WI38 (cell line): ENCODE measurements around the gene MRFAP1L1.

ENCODE experiments used
- H3K4me3 ChIP-seq: 2 replicates; pipeline ENCODE4 v1.5.1; 2011; ENCODE audit warnings: low read depth, mild to moderate bottlenecking, control low read depth, low read length
- TF ChIP-seq, protein P1 (sequence below): IDR thresholded peaks from 2 replicates; pipeline ENCODE4 v1.5.1; 2012; ENCODE audit warnings: low read depth, mild to moderate bottlenecking, control low read depth, low read length

The MRFAP1L1 gene

DNA sequence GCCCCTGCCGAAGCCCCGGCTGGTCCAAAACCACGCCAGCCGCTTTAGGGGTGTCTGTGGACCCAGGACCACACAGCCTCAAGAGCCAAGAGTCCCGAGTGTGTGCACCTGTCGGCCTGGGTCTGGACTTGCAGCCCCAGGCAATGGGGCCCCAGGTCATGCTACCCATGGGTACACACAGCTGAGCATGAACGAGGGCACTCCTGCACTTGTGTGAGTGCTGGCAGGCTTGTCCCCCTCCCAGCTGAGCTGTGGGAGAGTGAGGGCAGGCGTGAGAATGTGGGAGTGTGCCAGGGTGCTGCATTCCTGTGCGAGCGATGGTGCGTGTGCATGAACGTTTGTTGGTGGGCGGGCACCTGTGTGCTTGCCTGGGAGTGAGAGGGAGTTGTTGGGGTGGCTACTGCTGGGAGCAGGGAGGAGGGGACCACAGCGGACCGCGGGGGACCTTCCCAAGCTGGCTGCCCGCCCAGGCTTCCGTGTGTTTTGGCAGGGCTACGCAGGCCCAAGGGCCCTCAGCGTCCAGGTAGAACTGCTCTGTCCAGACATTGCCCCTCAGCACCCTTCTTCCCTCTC lies 37.1 kb upstream of the MRFAP1L1 start:
- H3K4me3 ChIP-seq = no peak overlapping the region
- TF ChIP-seq, protein P1, sequence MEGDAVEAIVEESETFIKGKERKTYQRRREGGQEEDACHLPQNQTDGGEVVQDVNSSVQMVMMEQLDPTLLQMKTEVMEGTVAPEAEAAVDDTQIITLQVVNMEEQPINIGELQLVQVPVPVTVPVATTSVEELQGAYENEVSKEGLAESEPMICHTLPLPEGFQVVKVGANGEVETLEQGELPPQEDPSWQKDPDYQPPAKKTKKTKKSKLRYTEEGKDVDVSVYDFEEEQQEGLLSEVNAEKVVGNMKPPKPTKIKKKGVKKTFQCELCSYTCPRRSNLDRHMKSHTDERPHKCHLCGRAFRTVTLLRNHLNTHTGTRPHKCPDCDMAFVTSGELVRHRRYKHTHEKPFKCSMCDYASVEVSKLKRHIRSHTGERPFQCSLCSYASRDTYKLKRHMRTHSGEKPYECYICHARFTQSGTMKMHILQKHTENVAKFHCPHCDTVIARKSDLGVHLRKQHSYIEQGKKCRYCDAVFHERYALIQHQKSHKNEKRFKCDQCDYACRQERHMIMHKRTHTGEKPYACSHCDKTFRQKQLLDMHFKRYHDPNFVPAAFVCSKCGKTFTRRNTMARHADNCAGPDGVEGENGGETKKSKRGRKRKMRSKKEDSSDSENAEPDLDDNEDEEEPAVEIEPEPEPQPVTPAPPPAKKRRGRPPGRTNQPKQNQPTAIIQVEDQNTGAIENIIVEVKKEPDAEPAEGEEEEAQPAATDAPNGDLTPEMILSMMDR = no peak

DNA sequence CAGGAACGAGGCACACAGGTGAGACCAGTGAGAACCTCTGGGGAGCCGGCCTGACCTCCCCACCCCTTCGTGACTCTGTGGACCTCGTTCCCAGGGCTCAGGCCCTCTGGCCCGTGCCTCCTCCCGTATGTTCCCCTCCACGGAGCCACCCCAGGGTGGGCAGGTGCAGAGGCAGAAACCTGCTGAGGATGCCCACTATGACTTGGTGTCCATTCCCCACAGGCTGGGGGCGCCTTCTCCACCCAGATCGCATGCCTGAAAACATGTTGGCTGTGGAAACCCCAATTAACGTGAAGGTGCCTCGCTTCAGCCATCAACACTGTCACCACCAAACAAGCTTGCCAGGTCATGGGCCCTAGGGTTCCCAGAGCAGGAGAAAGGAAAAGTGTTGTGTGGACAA lies 33.3 kb upstream of the MRFAP1L1 start:
- TF ChIP-seq, protein P1 = no peak
- no peak overlapping the region for H3K4me3 ChIP-seq

DNA sequence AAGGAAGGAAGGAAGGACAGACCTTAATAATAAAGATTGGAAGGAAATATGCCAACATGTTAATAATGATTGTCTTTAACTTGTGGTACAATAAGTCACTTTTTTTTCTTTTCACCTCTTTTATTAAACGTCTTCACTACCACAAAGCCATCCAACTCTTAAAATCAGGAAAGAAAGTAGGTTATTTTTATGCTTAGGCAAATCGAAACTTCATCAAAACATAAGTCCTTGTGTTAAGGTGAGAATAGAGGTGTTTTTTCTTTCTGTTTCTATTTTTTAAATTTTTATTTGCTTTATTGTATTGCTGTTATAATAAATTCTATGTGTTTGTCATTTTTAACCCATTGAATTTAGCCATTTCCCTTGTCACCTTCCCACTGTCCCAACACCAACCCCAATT lies 32.8 kb upstream of the MRFAP1L1 start:
- no peak overlapping the region for H3K4me3 ChIP-seq
- TF ChIP-seq, protein P1 = no peak

DNA sequence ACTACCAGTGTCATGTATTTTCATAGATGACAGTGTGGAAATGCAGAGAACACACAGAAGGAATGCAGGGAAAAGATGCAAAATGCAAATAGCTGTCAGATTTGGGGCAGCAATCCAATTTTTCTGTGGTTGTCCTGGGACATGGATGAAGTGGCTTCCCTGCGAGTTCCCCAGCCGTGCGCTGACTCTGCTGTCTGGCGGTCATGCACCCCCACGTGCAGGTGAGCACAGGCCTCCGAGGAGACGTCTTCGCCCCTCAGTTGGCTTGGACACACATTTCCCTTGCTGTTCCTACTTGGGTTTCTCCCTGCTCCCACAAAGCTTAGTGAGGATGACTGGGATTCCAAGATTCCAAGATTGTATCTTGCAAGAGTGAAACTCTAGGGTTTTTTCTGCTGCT lies 30.7 kb upstream of the MRFAP1L1 start:
- no peak overlapping the region for H3K4me3 ChIP-seq
- TF ChIP-seq, protein P1 = no peak

DNA sequence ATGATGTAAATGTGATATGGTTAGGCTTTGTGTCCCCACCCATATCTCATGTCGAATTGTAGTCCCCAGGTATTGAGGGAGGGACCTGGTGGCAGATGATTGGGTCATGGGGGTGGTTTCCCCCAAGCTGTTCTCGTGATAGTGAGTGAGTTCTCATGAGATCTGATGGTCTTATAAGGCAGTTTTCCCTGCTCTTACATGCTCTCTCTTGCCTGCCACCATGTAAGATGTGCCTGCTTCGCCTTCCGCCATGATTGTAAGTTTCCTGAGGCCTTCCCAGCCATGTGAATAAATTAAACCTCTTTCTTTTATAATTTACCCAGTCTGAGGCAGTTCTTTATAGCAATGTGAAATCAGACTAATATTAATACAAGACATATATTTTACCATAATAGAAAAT lies 30.3 kb upstream of the MRFAP1L1 start:
- TF ChIP-seq, protein P1 = no peak
- H3K4me3 ChIP-seq = no peak overlapping the region

DNA sequence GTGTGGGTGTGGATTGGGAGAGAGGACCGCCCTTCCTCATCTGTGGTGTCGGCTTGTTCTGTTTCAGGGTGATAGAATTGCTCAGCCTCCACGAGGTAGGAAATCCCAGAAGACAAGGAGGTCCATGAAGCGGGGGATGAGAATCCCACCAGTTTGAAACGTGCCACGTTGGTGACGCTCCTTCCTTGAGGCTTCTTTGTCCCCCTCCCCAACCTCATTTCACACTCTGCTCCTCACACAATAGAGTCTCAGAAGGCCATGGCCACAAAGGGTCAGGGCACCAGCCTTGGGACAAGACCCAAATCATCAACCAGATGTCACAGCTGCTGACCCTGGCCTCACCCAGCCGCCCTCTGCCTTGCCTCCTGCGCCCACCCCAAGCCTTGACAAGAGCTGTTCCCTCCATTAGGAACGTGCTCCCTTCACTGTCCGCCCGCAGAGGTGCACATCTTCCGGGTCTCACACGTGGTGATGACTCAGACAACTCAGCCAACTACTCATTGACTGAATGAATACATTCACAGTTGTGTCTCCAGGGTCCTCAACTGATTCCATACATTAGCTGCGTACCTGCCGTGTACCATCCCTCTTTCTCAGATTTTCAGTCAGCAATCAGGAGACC lies 24.6 kb upstream of the MRFAP1L1 start:
- no peak overlapping the region for H3K4me3 ChIP-seq
- TF ChIP-seq, protein P1 = no peak

DNA sequence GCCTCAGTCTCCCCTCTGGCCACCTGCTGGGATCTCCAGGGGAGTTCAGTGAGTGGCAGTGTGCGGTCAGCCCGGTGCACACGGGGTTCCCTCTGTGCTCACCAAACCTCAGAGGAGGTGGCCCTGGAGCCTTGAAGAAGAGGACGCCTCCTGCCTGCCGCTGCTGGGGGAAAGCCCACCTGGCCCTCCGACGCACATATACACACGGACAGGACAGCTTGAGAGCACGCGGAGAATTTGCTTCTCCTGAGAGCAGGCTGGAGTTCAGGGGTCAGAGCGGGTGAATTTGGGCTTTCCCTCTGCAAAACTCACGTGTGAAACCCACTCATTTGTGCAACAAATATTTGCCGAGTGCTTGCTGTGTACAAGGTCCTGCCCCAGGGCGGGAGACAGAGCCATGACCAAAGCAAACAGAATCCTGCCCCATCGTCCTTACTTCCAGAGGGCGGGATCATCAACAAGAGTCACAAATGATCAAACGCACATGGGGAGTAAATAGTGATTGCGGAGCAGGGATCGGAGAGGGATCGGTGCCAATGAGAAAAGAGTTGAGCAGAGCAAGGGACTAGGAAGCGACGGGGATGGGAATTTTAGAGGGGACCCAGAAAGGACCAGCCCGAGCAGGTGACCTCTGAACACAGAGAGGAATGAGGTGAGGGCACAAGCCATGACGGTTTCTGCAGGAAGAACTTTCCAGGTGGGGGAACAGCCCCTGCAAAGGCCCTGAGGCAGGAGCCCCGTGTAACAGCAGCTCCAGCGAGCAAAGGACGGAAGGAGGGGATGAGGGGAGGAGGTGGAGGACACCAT lies 23.9 kb upstream of the MRFAP1L1 start:
- TF ChIP-seq, protein P1 = no peak
- H3K4me3 ChIP-seq = no peak overlapping the region
